Stimulated activated CD4-positive, alpha-beta T cell treated with anti-CD3 and anti-CD28 coated beads, TNF-alpha, amount 100 ng/mL, for 1 hour (primary cell): ENCODE measurements around the gene AKAP10.
"Not testable (repeated sequence)": the region's sequence is repeated elsewhere in the genome, so short reads cannot be mapped to it uniquely, and the experiment has no call there.

Experiments
- DNase-seq, 3 donors: peaks; one replicate each; pipeline ENCODE4 v3.0.0-alpha.2; 2020; ENCODE audit warnings: low read depth in 3 of 3, low spot score in 1 of 3

Gene AKAP10

DNA sequence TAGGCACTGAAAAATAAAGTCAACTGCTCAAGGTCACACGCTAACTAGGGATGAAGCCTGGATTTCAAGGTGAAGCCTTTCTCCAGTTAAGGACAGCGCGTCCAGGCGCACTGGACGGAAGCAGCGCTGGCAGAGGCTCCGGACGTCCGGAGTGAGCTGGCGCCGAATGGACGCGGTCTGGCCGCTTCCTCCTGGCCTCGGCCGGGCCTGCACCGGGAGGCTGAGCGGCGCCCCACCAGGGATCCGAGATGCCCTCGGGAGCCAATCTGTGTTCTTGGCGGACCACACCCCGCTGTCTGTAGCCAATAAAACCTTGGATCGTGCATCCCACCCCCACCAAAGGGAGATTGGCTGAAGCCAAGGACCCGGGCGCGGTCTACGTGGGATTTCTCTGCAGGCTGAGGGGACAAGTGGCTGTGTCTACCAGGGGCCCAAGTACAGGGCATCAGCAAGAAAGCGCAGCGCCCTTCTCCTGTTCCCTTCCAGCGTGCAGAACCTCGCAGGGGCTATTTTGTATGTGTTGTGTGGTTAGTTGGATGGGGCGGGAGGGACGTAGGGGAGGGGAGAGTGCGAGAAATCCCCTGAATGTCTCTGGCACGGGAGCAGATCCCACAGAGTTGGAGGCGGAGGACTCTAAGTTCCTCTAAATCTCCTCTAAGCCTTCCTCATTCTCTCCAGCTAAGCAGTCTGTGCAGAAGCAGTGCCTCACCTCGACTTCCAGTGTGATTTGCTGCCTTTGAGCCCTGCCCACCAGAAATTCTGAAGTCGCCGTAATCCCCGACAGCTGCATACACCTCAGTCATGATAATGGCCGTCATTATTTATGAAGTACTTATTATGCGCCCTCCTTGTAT is 2.5 kb upstream of the AKAP10 start:
- DNase-seq = no peak

DNA sequence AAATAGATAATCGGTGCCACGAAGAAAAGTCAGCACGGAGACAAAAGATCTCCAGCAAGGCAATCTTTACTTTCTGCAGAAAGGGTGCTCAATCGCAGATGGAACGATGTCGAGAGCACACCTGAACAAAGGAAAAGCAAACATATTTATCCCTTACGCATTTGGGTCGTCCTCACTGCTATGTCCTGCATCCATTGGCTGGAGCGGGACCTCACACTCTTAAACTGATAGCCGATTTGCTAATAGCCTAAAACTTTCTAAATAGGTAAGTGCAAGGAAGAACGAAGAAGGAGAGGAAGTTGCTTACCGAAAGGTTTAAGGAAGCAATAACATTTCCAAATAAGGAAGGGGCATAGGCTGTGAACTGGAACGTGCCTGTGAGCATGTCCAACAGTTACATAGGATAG is 1.2 kb upstream of the AKAP10 start:
- DNase-seq = no peak

- peak in 1 of 3 donors; percentile 11 for DNase-seq
Measured at GRCh38 chr17:19978209-19978802, 678 bp upstream of the AKAP10 start.

GRCh38 chr17:19975601-19976000 is 2.0 kb downstream of the AKAP10 start:
- no peak for DNase-seq

GRCh38 chr17:19973156-19973555 is 4.5 kb downstream of the AKAP10 start:
- no peak for DNase-seq

GRCh38 chr17:19962954-19963353 is 14.7 kb downstream of the AKAP10 start:
- DNase-seq = not testable (repeated sequence)

GRCh38 chr17:19958023-19958422 is 19.6 kb downstream of the AKAP10 start:
- DNase-seq = no peak

DNA sequence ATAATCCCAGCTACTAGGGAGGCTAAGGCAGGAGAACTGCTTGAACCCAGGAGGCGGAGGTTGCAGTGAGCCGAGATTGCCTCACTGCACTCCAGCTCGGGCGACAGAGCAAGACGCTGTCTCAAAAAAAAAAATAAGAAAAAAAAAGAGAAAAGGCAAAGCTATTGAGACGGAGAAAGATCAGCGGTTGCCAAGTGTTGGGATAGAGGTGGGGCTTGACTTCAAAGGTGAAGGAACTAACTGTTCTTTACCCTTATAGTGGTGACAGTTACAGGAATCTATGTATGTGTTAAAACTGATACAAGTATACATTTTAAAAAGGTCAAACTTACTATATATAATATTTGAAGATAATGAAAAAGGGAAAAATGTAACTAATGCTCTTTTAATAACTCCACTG is 22.5 kb downstream of the AKAP10 start:
- no peak for DNase-seq

DNA sequence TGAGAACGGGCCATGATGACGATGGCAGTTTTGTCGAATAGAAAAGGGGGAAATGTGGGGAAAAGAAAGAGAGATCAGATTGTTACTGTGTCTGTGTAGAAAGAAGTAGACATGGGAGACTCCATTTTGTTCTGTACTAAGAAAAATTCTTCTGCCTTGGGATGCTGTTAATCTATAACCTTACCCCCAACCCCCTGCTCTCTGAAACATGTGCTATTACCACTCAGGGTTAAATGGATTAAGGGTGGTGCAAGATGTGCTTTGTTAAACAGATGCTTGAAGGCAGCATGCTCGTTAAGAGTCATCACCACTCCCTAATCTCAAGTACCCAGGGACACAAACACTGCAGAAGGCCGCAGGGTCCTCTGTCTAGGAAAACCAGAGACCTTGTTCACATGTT is 26.2 kb downstream of the AKAP10 start:
- not testable (repeated sequence) for DNase-seq

DNA sequence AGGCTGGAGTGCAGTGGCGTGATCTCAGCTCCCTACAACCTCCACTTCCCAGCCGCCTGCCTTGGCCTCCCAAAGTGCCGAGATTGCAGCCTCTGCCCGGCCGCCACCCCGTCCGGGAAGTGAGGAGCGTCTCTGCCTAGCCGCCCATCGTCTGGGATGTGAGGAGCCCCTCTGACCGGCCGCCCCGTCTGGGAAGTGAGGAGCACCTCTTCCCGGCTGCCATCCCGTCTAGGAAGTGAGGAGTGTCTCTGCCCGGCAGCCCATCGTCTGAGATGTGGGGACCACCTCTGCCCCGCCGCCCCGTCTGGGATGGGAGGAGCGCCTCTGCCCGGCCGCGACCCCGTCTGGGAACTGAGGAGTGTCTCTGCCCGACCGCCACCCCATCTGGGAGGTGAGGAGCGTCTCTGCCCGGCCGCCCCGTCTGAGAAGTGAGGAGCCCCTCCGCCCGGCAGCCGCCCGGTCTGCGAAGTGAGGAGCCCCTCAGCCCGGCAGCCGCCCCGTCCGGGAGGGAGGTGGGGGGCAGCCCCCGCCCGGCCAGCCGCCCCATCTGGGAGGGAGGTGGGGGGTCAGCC is 26.9 kb downstream of the AKAP10 start:
- DNase-seq = not testable (repeated sequence)

- DNase-seq = no peak
Measured at GRCh38 chr17:19948116-19948943, 29.3 kb downstream of the AKAP10 start.

GRCh38 chr17:19946921-19947320 is 30.7 kb downstream of the AKAP10 start:
- no peak for DNase-seq

GRCh38 chr17:19945009-19945626 is 32.5 kb downstream of the AKAP10 start:
- DNase-seq = no peak

- DNase-seq = no peak
Measured at GRCh38 chr17:19943599-19943998, 34.0 kb downstream of the AKAP10 start.

DNA sequence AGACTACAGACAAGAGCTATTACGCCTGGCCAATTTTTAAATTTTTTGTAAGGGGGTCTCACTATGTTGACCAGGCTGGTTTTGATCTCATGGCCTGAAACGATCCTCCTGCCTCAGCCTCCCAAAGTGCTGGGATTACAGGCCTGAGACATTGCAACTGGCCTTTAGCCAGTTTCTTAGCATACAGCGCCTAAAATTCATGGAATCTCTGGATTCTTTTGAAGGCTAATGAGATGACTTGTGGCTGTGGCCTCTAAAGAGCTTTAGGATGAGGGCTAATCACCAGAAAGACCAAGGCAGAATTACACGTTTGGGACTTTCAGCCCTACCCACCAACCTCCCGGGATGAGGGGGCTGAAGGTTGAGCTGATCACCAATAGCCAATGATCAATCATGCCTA is 34.6 kb downstream of the AKAP10 start:
- DNase-seq = no peak

DNA sequence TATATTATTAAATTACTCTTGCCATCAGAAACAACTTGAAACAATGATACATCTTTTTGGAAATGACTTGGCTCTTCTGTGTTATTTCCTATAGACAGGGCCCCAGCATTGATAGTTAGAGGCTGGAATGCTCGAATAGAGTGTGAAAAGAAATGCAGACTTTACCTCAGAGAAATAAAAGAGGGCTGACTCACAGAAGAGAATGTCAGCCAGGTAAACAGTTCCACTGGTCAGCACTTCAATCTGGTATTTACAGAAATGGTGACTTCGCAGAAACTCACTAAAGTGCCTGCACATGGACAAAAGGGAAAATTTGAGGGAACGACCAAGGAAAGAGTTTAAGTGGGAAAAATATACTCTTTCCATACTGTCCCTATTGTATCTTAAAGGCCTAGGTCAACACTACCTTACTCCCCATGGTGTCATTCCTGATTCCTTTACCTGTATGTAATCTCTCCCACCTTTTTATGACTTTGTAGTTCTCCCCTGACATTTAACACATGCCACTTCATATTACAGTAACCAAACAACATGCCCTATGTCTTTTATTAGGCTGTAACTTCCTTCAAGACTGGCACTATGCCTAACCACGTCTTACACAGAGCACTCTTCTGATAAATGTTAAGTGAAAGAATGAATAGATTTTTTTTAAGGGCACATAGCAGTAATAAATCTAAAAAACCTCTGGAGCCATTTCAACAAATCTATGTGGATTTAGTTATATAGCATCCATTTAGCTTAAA is 36.7 kb downstream of the AKAP10 start:
- no peak for DNase-seq

- no peak for DNase-seq
Measured at GRCh38 chr17:19939993-19940721, 37.5 kb downstream of the AKAP10 start.

GRCh38 chr17:19938736-19939135 is 38.9 kb downstream of the AKAP10 start:
- DNase-seq = no peak

DNA sequence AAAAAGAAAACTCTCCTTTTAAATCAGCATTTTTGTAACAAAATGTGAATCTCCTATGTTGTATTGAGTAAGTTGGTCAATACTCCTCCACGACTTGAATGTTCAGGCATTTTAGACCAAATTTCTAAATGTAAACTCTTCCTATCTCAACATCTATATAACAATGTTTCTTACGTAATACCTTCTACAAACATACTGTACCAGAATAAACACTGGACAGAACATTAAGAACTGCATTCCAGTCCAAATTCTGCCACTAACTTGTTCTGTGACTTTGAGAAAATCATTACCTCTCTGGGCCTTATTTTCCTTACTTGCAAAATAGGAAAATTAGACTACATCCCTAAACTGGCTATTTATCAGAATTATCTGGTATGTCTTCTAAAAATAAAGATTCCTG is 40.1 kb downstream of the AKAP10 start:
- no peak for DNase-seq

DNA sequence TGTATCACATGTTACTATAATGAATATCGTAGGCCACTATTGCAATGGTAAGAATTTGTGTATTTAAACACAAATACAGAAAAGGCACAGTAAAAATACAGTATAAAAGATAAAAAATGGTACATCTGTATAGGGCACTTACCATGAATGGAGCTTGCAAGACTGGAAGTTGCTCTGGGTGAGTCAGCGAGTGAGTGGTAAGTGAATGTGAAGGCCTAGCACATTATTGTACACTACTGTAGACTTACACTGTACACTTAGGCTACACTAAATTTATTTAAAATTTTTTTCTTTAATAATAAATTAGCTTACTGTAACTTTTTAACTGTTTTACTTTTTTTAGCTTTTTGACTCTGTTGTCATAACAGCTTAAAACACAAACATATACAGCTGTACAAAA is 42.5 kb downstream of the AKAP10 start:
- DNase-seq = no peak
